ENCODE results near the gene URB1. TPM values are rescaled to one million over a fixed set of nuclear protein-coding genes. Genes with fewer than 3 reads are reported as not detected.

The URB1 gene
- total and polyA plus RNA-seq, 9 of the 15 experiments (the other 6 are each of a cell fraction or from before 2014, with no cell fraction given), result 0.97 to 53.6 (median 21.5) TPM

DNA sequence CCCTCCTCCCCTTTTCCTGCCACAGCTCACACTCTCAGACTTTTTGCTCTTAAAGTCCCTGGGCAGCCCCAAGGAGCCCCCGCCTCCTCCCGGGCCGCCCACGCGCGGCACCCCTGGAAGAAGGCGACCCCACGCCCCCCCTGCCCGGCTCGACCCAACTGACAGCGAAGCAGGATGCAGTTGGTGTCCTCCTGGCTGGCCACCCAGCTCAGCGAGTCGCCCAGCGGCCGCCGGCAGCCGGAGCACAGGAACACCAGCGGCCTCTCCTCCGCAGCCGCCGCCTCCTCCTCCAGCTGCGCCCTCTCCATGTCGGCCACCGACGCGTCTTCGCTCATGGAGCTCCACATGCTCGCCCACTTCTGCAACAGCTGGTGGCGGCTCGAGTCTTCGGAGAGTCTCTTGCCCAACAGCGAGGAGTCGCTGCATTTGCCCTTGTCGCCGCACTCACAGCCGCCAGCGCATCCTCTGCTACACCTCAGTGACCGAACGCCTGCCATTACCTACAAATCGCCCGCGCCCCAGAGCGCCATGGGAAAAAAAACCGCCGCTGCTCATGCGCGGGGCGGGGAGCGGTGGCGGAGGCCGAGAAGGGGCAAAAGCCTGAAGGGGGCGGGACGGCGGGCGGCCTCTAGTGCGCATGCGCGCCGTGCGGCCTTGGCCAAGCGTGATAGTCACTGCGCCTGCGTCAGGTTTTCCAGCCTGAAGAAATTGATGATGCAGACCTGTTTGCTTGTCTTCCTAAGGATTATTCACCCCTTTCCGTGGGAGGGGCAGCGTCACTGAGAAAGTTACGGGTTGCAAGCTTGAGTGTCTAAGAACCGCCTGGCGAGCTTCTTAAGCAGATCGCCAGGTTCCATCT, 114.1 kb downstream of the URB1 start, which contains the start of gene MIS18A (continued):
- TF ChIP-seq TOE1 (IDR thresholded peaks at IDR 0.05; ENCODE audit: borderline replicate concordance) (peak; percentile 86), TOE1 (CRISPR knock-in tag; IDR thresholded peaks at IDR 0.05; ENCODE audit: borderline replicate concordance, low read depth) (no peak), ILF3 (IDR thresholded peaks at IDR 0.05; ENCODE audit: borderline replicate concordance) (no peak), SREBF2 (CRISPR knock-in tag; IDR thresholded peaks at IDR 0.05) (no peak), HNRNPUL1 (IDR thresholded peaks at IDR 0.05; ENCODE audit: low read length) (no peak), CBFB (CRISPR knock-in tag; IDR thresholded peaks at IDR 0.05) (no peak; the same call in 1 of the 2 replicates), KLF1 (tag; IDR thresholded peaks at IDR 0.05) (no peak; the same call in 1 of the 2 replicates), ELF2 (CRISPR knock-in tag; IDR thresholded peaks at IDR 0.05) (no peak), NBN (IDR thresholded peaks at IDR 0.05; ENCODE audit: low read depth) (peak; percentile 70; the same call in 1 of the 2 replicates), HNRNPL (IDR thresholded peaks at IDR 0.05; ENCODE audit: low read depth, low read length) (no peak), MYNN (IDR thresholded peaks at IDR 0.05) (no peak), MYNN (CRISPR knock-in tag; IDR thresholded peaks at IDR 0.05) (no peak), ZNF253 (CRISPR knock-in tag; conservative IDR thresholded peaks at IDR 0.05) (no peak), SMARCE1 (IDR thresholded peaks at IDR 0.05) (no peak), ATF7 (IDR thresholded peaks at IDR 0.05) (peak; percentile 80; the same call in 1 of the 2 replicates), RFX7 (CRISPR knock-in tag; IDR thresholded peaks at IDR 0.05) (no peak), EP300 (IDR thresholded peaks at IDR 0.05; ENCODE audit: low read length) (peak; percentile 2; the same call in 1 of the 2 replicates), ADNP (tag; IDR thresholded peaks at IDR 0.05) (no peak), ZNF41 (CRISPR knock-in tag; conservative IDR thresholded peaks at IDR 0.05) (no peak), TCFL5 (CRISPR knock-in tag; conservative IDR thresholded peaks at IDR 0.05) (no peak), SMARCA5 (IDR thresholded peaks at IDR 0.05) (no peak), STAT5A (IDR thresholded peaks at IDR 0.05; ENCODE audit: borderline replicate concordance, low read length) (no peak)
- TF ChIP-seq, protein P1, sequence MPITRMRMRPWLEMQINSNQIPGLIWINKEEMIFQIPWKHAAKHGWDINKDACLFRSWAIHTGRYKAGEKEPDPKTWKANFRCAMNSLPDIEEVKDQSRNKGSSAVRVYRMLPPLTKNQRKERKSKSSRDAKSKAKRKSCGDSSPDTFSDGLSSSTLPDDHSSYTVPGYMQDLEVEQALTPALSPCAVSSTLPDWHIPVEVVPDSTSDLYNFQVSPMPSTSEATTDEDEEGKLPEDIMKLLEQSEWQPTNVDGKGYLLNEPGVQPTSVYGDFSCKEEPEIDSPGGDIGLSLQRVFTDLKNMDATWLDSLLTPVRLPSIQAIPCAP (CRISPR knock-in tag; IDR thresholded peaks at IDR 0.05; ENCODE audit: borderline replicate concordance), result no peak
- TF ChIP-seq, protein P2, sequence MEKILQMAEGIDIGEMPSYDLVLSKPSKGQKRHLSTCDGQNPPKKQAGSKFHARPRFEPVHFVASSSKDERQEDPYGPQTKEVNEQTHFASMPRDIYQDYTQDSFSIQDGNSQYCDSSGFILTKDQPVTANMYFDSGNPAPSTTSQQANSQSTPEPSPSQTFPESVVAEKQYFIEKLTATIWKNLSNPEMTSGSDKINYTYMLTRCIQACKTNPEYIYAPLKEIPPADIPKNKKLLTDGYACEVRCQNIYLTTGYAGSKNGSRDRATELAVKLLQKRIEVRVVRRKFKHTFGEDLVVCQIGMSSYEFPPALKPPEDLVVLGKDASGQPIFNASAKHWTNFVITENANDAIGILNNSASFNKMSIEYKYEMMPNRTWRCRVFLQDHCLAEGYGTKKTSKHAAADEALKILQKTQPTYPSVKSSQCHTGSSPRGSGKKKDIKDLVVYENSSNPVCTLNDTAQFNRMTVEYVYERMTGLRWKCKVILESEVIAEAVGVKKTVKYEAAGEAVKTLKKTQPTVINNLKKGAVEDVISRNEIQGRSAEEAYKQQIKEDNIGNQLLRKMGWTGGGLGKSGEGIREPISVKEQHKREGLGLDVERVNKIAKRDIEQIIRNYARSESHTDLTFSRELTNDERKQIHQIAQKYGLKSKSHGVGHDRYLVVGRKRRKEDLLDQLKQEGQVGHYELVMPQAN (IDR thresholded peaks at IDR 0.05; ENCODE audit: borderline replicate concordance), result peak; percentile 99
- TF ChIP-seq, protein P3, sequence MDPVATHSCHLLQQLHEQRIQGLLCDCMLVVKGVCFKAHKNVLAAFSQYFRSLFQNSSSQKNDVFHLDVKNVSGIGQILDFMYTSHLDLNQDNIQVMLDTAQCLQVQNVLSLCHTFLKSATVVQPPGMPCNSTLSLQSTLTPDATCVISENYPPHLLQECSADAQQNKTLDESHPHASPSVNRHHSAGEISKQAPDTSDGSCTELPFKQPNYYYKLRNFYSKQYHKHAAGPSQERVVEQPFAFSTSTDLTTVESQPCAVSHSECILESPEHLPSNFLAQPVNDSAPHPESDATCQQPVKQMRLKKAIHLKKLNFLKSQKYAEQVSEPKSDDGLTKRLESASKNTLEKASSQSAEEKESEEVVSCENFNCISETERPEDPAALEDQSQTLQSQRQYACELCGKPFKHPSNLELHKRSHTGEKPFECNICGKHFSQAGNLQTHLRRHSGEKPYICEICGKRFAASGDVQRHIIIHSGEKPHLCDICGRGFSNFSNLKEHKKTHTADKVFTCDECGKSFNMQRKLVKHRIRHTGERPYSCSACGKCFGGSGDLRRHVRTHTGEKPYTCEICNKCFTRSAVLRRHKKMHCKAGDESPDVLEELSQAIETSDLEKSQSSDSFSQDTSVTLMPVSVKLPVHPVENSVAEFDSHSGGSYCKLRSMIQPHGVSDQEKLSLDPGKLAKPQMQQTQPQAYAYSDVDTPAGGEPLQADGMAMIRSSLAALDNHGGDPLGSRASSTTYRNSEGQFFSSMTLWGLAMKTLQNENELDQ (CRISPR knock-in tag; IDR thresholded peaks at IDR 0.05; ENCODE audit: borderline replicate concordance), result no peak
